SK-N-SH treated with all-trans-retinoic acid at 6 μM for 48 hours (cell line): ENCODE results near the gene UNC45B.

Source experiments
- ARNTL ChIP-seq: fragments of 450-650 bp; formaldehyde crosslinking; IDR thresholded peaks from 2 replicates; pipeline ENCODE4 v1.5.0; 2020; ENCODE audit warnings: low read depth, mild to moderate bottlenecking, moderate library complexity, borderline replicate concordance
- CSDC2 ChIP-seq: fragments of 250-450 bp; sonication (Bioruptor Pico); IDR thresholded peaks from 2 replicates; pipeline ENCODE4 v1.5.0; 2020; ENCODE audit warnings: mild to moderate bottlenecking, moderate library complexity
- PPARA ChIP-seq: fragments of 250-450 bp; sonication (Bioruptor Pico); IDR thresholded peaks from 2 replicates; pipeline ENCODE4 v1.5.0; 2020; ENCODE audit warnings: mild to moderate bottlenecking, borderline replicate concordance
- TSHZ2 ChIP-seq: fragments of 250-450 bp; sonication (Bioruptor Pico); IDR thresholded peaks from 2 replicates; pipeline ENCODE4 v1.5.0; 2020; ENCODE audit warnings: mild to moderate bottlenecking, moderate library complexity
- ZFP30 ChIP-seq: fragments of 450-650 bp; formaldehyde crosslinking; IDR thresholded peaks from 2 replicates; pipeline ENCODE4 v1.5.0; 2022; ENCODE audit warnings: mild to moderate bottlenecking, moderate library complexity
- ZNF8 ChIP-seq: fragments of 450-650 bp; formaldehyde crosslinking; IDR thresholded peaks from 2 replicates; pipeline ENCODE4 v1.5.0; 2020; ENCODE audit warnings: mild to moderate bottlenecking, moderate library complexity

DNA sequence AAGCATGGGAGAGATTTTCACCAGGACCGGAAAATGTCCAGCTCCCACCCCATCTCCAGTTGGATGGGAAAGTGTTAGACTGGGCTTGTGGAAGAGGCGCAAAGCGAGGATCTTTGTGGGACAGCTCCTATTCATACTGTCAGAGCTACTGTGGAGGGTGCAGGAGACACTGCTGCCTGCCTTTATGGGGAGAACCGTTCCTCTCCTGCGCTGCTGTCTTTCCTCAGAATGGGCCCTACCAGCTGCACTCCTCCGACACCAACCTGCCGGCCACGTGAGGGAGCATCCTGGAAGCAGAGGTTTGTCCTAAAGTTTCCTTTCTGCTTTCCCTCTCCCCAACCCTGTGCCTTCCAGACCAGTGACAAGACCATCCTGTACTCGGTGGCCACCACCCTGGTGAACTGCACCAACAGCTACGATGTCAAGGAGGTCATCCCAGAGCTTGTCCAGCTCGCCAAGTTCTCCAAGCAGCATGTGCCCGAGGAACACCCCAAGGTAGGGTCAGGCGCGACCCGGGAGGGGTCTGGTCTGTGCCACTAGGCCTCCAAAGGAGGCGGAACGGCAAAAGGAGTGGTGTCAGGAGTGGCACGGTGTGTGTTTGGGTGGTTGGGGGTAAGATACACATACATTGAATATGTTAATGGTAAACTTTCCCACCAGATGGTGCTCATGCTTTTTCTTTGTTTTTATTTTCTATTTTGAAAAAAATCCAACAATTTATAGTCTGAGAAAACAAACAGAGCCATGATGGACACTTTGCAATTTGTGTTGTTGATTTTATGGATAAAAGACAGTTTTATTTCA lies 23.6 kb downstream of the UNC45B start:
- TF ChIP-seq ARNTL (CRISPR knock-in tag) (no peak), TSHZ2 (CRISPR knock-in tag) (no peak), ZNF8 (no peak), CSDC2 (CRISPR knock-in tag) (no peak), ZFP30 (CRISPR knock-in tag) (no peak), PPARA (no peak)
